Uterus (tissue), 2 donors: ENCODE results near the gene KRT86.

Source experiments
- POLR2A ChIP-seq, 2 donors: fragments of 450-650 bp; IDR thresholded peaks; one replicate each; pipeline ENCODE4 v1.6.1; 2016; ENCODE audit warnings: antibody characterized with exemption in 2 of 2, mild to moderate bottlenecking in 1 of 2, moderate library complexity in 1 of 2
- TF ChIP-seq, protein P1 (sequence below), 4 experiments: fragments of 200-600 bp in 2 of 4; fragments of 450-650 bp in 2 of 4; sonication (generic) in 2 of 4; IDR thresholded peaks; one replicate each; pipeline ENCODE4 v1.5.1; 2016 to 2019; ENCODE audit warnings: antibody characterized with exemption in 4 of 4, mild to moderate bottlenecking in 2 of 4, moderate library complexity in 1 of 4

GRCh38 chr12:52270541-52271070 is 3.8 kb upstream of the KRT86 start:
- TF ChIP-seq, protein P1, sequence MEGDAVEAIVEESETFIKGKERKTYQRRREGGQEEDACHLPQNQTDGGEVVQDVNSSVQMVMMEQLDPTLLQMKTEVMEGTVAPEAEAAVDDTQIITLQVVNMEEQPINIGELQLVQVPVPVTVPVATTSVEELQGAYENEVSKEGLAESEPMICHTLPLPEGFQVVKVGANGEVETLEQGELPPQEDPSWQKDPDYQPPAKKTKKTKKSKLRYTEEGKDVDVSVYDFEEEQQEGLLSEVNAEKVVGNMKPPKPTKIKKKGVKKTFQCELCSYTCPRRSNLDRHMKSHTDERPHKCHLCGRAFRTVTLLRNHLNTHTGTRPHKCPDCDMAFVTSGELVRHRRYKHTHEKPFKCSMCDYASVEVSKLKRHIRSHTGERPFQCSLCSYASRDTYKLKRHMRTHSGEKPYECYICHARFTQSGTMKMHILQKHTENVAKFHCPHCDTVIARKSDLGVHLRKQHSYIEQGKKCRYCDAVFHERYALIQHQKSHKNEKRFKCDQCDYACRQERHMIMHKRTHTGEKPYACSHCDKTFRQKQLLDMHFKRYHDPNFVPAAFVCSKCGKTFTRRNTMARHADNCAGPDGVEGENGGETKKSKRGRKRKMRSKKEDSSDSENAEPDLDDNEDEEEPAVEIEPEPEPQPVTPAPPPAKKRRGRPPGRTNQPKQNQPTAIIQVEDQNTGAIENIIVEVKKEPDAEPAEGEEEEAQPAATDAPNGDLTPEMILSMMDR (IDR thresholded peaks at IDR 0.05), result no peak
- no peak for TF ChIP-seq POLR2A (IDR thresholded peaks at IDR 0.05)
